NCI-H82 treated with DMSO at 0.1 percent for 48 hours (cell line): ENCODE measurements around the gene C19orf38.

Experiments used
- DNase-seq: peaks from one replicate; lab custom pipeline; 2025; ENCODE audit not compliant: unreplicated experiment; lab: John Stamatoyannopoulos, UW

C19orf38 gene, protein sequence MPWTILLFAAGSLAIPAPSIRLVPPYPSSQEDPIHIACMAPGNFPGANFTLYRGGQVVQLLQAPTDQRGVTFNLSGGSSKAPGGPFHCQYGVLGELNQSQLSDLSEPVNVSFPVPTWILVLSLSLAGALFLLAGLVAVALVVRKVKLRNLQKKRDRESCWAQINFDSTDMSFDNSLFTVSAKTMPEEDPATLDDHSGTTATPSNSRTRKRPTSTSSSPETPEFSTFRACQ

DNA sequence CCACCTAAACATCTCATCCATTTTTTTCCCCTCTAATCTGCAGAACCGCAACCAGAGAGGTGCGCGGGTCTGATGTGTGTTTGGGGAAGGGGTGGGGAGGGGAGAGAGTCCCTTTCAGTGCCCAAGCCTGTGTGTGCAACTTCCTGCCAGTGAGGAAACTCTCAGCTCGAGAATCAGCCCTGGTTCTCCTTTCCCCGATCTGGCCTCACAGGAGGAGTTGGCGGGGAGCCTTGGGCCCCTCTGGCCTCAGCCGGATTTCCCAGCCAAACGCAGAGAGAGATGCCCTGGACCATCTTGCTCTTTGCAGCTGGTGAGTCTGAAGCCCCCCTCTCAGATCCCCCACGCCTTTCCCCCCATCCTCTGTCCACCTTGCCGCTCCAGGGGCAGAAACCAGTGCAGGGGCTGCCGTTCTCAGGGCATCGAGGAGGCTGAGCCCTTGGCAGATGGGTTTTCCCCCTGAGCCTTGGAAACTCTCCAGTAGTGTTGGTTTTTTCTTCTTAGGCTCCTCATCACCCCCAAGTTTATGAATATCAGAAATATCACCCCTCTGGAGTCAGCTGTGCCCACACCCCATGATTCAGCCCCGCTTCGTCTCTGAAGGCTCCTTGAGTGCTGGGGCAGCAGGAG, at the start of gene C19orf38:
Gene C19orf38 (plus strand): TSS at position 186 of the 627 bp plus-strand sequence. CDS start 94 bp downstream, at position 280.
- no peak for DNase-seq

DNA sequence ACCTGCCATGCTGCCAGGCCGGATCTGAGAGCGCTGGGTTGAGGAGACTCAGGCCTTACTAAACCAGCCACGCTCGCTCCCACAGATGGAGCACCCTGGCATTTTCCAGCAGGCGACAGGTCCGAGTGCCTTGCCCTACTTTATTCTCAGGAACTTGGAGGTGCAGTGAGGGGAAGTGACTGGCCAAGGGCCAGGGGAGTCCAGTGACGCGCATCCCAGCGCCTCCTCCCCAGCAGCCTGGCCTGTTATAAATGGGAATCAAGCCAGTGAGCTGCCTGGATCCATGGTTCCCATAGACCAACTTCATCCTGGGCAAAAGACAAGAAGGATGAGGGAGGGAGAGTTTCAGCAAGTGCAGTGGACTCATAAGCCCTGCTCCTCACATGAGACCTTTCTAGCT, 47.7 kb upstream of the C19orf38 start:
- DNase-seq, result no peak

DNA sequence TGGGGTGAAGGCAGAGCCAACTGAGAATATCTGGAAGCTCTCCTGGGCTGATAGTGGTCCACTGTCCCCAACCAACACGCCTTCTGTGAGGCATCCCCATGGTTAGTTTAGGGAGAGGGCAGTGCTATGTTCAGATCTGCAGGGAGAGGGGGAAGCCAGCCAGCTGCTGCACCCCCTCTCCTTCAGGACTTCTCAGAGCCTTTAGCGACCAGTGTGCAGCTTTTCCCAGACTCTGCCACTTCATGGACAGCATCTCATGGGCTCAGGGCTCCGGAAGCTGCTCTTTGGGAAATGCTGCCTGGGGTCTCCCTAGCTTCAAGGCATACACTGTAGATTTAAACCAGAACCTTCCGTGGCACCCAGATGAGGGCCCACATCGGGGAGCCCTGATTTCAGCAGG, 45.7 kb upstream of the C19orf38 start:
- no peak for DNase-seq

DNA sequence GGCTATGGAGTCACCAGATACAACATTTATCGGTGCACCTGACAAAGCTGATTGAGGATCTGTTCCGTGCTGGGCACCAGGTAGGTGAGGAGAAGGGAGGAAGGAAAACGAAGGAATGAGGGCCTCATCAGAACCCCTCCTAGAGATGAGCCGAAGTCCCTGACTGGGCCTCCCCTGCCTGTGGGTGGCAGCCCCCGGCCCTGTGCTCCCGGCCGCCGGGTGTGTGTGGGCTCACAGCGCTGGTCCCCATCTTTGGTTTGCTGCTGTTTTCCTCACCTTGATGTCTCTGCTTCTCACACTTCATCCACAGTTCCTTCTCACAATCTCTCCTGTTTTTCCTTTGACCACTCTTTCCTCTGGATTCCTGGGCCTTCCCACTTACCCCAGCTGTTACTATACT, 45.0 kb upstream of the C19orf38 start:
- DNase-seq, result no peak

DNA sequence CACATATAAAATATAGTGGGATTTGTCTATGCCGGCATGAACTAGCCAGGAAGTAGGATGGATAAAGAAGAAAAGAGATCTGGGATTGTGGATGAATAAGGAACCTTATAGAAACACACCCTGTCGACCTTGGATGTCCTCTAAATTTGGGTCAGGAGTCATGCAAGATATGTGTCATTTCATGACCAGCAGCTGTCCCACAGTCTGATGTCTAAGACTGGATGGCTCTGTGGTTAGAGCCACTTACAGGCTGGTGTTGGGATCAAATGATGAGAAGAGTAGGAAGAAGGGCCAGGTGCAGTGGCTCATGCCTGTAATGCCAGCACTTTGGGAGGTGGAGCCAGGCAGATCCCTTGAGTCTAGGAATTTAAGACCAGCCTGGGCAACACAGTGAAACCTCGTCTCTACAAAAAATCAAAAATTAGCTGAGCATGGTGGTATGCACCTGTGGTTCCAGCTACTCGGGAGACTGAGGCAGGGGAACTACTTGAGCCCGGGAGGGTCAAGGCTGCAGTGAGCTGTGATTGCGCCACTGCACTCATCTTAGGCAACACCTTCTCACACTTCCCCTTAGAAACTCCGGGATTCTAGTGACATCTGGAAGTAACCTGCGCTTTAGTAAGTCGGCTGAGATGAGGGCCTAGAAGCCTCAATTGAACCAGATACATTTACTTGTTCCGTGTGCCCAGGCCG, 43.0 kb upstream of the C19orf38 start:
- no peak for DNase-seq

DNA sequence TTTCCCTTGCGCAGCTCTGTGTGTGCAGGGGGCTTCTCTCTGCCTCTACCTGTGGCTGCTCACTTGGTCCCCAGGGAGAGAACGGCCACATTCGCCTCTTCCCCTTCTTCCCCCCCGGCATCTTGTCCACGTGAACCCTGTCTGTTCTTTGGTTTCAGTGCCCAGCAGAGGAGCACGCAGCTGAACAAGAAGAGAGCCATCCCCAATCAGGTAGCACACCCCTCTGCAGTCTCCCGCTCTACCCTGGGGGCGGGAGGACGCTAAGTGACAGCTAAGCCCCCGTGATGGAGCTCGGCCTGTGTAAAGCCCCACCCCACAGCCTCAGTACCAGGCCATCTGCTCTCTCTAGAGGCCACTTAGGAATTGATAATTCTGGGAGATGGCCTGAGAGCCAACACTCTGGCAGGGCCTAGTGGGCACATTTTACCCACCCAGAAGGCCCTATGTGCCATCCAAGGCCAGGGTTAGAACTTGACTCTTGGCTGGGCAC, 42.4 kb upstream of the C19orf38 start:
- DNase-seq, result peak; percentile 42

DNA sequence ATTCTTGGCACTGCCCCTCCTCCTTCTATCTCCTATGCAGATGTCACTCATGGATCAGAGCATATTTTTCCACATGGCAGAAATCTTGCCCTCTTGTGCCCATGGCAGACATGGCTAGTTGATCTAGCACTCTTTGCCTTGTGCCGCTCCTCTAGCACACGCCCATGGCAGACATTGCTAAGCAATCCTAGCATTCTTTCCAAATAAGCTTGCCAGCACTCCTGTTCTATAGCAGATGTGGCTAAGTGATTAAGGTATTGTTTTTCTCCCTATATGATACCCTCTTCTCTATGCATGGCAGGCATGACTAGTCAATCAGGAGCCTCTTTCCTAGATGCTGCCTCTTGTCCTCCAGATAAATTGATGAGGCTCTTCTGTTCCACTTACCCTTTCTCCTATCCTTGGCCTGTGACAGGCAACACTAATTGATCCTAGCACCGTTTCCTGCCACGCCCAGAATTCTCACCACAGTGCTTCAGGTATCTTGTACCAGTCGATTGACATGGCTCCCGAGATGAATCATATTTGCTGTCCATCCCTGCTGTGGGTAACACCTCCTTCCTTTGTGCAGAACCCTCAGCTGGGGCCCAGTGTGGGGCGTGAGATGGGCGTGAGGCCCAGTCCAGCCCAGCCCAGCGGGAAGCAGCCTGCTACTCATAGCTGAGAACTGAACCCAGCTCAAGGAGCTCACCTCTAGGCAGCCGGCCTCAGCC, 39.1 kb upstream of the C19orf38 start:
- DNase-seq, result no peak

DNA sequence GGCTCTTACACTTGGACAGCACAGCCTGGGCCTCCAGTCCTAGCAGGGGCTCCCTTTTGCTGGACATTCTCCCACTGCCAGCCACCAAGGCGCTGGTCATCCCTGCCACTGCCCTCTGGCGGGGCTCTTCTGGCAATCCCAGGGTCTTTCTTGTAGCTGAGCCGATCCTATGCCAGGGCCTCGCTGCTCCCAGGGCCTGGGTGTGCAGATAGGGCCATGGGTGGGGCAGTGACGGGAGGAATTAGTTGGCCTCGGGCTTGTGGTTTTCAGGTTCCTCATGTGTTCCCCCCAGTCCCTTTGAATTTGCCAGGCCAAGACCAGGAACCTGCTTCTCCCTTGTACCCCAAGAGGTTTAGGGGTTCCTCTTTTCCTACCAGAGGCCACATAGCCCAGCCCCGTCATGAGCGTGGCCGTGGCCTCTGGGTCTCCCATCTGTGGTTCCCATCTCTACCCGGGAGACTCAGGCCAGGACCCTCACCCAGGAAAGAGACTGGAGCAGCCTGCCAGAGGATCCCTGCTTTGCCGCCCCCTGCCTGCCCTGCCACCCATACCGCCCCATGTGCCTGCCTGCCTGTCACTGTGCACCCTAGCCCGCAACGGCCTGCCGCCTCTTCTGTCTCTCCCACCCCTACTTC, 38.4 kb upstream of the C19orf38 start:
- no peak for DNase-seq

DNA sequence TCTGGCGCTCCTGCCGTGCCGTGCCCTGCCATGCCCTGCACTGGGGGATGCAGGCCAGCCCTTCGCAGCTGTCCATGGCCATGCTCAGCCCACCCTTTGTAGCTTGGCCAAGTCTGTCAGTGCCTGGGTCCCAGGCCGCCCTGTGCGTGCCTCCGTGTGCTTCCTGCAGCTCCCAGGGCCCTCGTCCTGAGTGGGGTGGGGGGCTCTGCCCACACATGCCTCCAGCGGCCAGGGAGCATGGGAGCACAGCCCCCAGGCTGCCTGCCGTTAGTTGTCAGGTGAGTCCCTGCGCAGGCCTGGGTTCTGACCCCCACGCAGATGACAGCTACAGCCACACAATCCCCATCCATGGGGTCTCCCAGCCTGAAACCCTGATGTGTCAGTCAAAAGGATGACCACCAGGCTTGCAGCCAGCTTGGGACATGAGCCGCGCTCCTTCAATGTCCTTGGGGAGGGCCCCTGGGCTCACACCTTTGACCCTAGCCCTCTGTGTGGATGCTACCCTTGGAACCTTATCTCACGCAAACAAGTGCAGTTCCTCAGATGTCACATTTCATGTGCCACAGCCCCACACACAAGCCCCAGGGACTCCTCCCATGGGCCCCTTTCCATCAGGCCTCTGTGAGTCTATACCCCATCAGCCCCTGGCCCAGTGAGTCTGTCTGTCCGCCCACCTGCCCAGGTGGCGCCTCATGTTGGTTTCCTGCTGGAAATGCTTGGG, 36.7 kb upstream of the C19orf38 start:
- DNase-seq, result no peak

DNA sequence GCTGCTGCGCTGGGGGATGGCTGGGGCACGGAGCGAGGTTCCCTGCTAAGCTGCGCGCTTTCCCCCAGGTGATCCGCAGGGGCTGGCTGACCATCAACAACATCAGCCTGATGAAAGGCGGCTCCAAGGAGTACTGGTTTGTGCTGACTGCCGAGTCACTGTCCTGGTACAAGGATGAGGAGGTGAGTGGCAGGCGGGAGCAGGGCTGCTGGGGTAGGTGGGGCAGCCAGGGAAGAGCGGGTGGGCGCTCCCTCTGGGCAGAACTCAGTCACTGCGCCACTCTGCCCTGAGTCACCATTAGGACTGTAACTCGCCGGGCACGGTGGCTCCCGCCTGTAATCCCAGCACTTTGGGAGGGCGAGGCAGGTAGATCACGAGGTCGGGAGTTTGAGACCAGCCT, 36.0 kb upstream of the C19orf38 start:
- DNase-seq, result no peak

DNA sequence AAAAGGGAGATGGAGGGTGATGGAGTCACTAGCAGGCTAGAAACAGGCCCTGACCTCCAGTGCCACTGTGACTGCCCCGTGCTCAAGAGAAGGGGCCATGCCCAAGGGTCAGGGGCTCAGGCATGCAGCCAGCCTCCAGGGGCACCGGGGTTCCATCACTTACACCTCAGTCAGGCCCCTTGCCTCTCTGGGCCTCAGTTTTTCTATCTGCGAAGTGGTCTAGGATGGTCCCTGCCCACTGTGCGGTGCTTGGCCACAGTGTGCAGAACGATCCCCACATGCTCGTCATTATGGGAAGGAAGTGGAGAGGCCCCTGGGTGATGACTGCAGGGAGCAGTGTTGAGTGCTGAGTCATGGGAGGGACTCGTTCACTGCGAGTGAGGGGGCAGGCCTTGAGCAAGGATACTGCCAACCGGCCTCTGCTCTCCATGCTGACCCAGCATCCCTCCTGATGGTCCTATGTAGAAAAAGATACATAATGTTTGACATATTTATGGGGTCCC, 35.3 kb upstream of the C19orf38 start:
- DNase-seq, result no peak

DNA sequence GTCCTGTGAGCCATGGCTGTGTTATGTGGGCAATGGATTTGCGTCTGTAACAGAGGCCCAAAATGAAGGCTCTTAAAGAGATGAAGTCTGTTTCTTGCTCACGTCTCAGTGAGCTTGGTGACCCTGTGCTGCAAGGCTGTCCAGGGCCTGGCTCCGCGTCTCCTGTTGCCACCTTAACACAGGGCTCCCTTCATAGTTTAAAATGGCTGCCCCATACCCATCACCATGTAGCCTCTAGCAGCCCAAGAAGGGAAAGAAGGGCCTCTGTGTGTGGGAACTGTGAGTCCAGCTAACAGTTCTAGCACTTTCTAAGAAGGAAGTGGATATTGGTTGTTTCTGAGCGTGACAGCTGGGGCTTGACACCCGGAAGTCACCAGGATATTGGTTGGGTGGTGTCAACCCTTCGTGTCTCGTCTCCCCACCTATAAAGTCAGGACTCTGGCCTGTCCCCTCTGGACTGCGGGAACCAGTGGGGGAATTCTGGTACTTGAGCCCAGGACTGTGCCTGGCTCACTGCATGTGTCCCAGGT, 33.1 kb upstream of the C19orf38 start:
- no peak for DNase-seq

DNA sequence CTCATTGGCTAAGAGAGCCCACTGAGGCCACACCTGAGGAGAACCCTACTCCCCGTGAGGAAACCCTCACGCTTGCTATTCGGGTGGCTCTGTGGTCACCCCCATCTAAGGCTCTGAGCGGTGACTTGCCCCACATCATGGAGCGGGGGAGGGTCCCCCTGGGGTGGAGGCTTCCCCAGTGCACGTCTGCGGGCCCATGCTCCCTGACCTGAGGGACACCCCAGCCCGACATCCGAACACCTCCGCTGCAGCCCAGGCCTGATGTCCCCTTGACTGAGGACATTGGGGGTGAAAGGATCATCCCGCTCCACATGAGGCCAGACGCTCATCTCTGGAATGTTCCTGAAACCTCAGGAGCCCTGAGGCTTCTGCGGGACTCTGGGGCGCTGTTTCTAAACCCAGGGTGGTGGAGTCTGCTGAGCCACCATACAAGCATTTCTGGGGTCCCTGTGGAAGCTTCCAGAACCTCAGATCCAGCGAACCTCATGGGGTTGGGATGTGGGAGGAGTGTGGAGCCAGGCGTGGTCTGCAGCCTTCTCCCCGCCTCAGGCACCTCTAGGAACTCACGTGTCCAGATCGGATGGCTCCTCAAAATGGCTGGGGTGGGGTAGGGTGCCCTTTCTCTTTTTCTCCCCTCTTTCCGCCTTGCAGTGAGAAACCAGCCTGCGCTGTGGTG, 32.1 kb upstream of the C19orf38 start:
- no peak for DNase-seq

DNA sequence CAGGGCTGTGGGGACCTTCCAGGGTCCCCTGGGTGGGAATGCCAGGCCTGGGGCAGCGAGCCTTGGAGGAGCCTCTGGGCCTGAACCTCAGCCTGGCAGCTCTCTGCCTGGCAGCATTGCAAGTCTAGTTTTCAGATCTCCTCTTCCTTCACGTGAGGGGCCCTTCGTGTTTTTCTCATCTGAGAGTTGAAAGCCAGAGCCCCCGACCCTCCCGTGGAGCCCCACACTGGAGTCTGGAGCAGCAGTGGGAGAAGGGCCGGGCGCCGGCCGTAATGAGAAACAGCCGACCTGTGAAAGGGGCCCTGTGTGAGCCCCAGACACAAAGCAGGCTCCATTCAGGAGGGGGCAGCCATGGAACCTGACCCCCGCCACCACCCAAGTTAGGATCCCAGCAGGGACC, 31.5 kb upstream of the C19orf38 start:
- no peak for DNase-seq

DNA sequence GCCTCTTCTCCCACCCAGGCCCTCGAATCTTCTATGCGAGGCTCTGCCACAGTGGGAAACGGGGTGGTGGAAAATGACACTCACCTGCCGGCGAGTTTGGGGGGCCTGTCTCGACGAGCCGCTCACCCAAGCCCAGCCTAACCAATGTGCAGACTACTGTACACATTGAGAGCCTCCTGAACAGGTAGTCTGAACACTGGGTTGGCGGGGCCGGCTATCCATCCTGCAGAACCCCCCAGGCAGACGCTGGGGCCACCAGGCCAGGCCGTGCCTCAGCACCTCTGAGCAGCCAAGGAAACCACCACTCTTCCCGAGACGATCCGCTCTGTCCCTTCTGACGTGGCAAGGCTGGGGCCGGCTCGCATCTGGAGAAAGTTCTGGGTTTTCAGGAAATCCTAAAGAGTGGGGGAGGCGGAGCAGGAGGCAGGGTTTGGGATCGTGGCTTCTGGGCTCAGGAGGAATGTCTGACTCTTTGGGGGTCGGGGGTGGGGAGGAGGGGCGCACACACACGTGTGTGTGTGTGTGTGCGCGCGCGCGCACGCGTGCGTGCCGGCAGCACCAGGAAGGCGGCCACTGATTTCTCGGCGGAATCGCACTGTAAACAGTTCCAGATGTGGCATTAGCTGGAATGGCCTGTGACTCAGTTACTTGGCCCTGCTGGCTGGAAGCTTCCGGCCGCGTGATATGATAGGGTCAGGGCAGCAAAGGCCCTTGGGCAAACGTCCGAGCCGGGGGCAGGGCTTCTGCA, 30.8 kb upstream of the C19orf38 start:
- DNase-seq, result no peak

DNA sequence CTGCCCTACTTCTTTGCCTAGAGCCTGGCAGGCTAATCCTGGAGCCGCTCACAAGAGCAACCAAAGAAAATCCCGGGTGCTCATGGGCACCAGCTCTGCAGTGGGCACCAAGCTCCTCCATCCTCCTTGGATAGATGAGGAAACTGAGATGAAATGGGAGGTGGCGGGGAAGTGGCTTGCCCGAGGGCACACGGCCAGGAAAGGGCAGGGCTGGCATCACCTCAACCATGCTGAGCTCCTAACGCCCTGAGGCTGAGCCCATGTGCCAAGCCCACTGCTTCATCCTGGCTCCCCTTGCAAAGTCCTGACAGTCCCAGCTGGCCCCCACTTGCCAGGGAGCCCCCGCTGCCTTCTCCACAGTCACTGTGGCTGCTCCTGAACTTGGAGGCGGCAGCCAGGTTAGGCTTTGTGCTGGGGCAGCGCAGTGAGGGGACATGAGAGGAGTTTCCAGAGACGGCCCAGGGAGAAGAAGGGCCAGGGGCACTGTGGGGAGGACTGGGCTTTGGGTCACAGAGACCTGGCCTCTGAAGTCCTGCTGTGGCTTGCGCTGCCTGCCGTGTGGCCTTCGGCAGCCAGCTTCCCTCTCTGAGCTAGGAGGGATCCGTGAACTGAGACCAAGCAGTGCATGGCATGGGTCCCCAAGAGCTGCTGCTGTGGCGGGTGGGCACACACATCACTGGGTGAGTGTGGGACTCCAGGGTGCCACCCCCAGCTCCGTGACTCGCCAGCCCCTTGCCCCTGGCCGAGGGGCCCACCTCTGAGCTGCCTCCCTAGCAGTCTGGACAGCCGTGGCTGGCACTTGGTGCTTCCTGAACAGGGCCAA, 29.7 kb upstream of the C19orf38 start:
- no peak for DNase-seq

DNA sequence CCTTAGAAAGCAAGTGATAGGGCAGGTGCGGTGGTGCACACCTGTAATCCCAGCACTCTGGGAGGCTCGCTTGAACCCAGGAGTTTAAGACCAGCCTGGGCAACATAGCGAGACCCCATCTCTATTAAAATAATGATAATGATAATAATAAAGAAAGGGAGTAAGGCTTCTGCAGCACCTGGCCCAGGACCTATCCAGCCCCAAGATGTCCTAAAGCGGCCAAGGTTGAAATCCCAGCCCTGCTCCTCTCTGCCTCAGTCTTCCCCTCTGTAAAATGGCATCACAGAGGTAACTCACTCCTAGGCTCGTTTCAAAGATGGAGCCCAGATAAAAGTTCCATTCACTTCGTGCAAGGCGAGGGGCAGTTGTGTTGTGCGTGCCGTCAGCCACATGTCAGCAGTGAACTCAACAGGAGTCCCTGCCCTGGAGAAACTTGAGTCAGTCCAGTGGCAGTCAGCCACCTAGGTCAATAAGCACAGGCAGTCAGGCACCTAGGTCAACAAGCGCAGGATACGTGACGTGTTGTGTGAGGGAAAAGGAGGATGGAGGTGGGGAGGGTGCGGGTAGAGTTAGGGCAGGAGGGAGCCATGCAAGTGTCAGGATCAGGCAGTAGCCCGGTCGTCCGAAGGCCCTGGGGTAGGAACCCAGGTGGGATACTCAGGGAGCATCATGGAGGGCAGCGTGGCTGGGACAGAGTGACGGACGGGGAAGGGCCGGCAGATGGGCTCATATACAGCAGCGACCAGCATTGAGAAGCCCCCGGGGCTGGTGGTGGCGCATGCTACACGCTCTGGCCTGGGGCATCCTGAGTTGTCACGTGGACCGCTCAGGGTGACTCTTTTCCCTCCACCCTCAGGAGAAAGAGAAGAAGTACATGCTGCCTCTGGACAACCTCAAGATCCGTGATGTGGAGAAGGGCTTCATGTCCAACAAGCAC, 28.8 kb upstream of the C19orf38 start:
- DNase-seq, result no peak
